ENCODE data around the gene MNDA.

The MNDA gene

GRCh38 chr1:158830904-158831507 is at the start of gene MNDA:
MNDA (plus strand) TSS chr1:158831351; CDS start chr1:158842154, 10,803 bp downstream.
- no peaks in the 10 kb centered on the region for H3K27me3 Mint-ChIP-seq (ENCODE audit: low read depth)
- H3K4me3 Mint-ChIP-seq = no peak within 1 kb of the TSS
- no peak for TF ChIP-seq CTCF (IDR thresholded peaks at IDR 0.05; ENCODE audit: unreplicated experiment in 3 of 3)
- no peak within 1 kb of the TSS for H3K27ac Mint-ChIP-seq
- peaks cover 10% of the 10 kb centered on the region for H3K9me3 Mint-ChIP-seq
- no peaks in the 10 kb centered on the region for H3K4me1 Mint-ChIP-seq
- no peaks in the 10 kb centered on the region for H3K36me3 Mint-ChIP-seq (ENCODE audit: low read depth)

GRCh38 chr1:158793604-158794003 is 37.5 kb upstream of the MNDA start:
- Mint-ChIP-seq H3K27me3 (ENCODE audit: low read depth) (peaks cover 4% of the 10 kb centered on the region), H3K27ac (no peak overlapping the region), H3K9me3 (peaks cover 3% of the 10 kb centered on the region), H3K36me3 (ENCODE audit: low read depth) (no peaks in the 10 kb centered on the region), H3K4me3 (no peak overlapping the region), H3K4me1 (no peaks in the 10 kb centered on the region)
- no peak for TF ChIP-seq CTCF (IDR thresholded peaks at IDR 0.05; ENCODE audit: unreplicated experiment in 3 of 3)

GRCh38 chr1:158794247-158794646 is 36.9 kb upstream of the MNDA start:
- Mint-ChIP-seq H3K4me3 (no peak overlapping the region), H3K27ac (no peak overlapping the region), H3K27me3 (ENCODE audit: low read depth) (peaks cover 4% of the 10 kb centered on the region), H3K36me3 (ENCODE audit: low read depth) (no peaks in the 10 kb centered on the region), H3K9me3 (peaks cover 3% of the 10 kb centered on the region), H3K4me1 (no peaks in the 10 kb centered on the region)
- no peak for TF ChIP-seq CTCF (IDR thresholded peaks at IDR 0.05; ENCODE audit: unreplicated experiment in 3 of 3)

GRCh38 chr1:158798531-158798930 is 32.6 kb upstream of the MNDA start:
- H3K4me3 Mint-ChIP-seq = no peak overlapping the region
- H3K36me3 Mint-ChIP-seq (ENCODE audit: low read depth) = no peaks in the 10 kb centered on the region
- H3K27ac Mint-ChIP-seq = no peak overlapping the region
- H3K9me3 Mint-ChIP-seq = no peaks in the 10 kb centered on the region
- H3K27me3 Mint-ChIP-seq (ENCODE audit: low read depth) = peaks cover 4% of the 10 kb centered on the region
- no peak for TF ChIP-seq CTCF (IDR thresholded peaks at IDR 0.05; ENCODE audit: unreplicated experiment in 3 of 3)
- no peaks in the 10 kb centered on the region for H3K4me1 Mint-ChIP-seq

GRCh38 chr1:158799689-158800088 is 31.5 kb upstream of the MNDA start:
- no peaks in the 10 kb centered on the region for H3K27me3 Mint-ChIP-seq (ENCODE audit: low read depth)
- H3K27ac Mint-ChIP-seq = no peak overlapping the region
- no peaks in the 10 kb centered on the region for H3K9me3 Mint-ChIP-seq
- H3K36me3 Mint-ChIP-seq (ENCODE audit: low read depth) = no peaks in the 10 kb centered on the region
- no peaks in the 10 kb centered on the region for H3K4me1 Mint-ChIP-seq
- no peak for TF ChIP-seq CTCF (IDR thresholded peaks at IDR 0.05; ENCODE audit: unreplicated experiment in 3 of 3)
- no peak overlapping the region for H3K4me3 Mint-ChIP-seq

GRCh38 chr1:158800526-158800925 is 30.6 kb upstream of the MNDA start:
- no peak overlapping the region for H3K4me3 Mint-ChIP-seq
- no peaks in the 10 kb centered on the region for H3K4me1 Mint-ChIP-seq
- H3K36me3 Mint-ChIP-seq (ENCODE audit: low read depth) = no peaks in the 10 kb centered on the region
- H3K27me3 Mint-ChIP-seq (ENCODE audit: low read depth) = no peaks in the 10 kb centered on the region
- no peak for TF ChIP-seq CTCF (IDR thresholded peaks at IDR 0.05; ENCODE audit: unreplicated experiment in 3 of 3)
- no peaks in the 10 kb centered on the region for H3K9me3 Mint-ChIP-seq
- no peak overlapping the region for H3K27ac Mint-ChIP-seq
